ENCODE measurements around the gene MUC13. TPM values are rescaled to one million over a fixed set of nuclear protein-coding genes. Genes with fewer than 3 reads are reported as not detected.

MUC13 gene
- total RNA-seq, 1 donor from 2014 or later = not detected

DNA sequence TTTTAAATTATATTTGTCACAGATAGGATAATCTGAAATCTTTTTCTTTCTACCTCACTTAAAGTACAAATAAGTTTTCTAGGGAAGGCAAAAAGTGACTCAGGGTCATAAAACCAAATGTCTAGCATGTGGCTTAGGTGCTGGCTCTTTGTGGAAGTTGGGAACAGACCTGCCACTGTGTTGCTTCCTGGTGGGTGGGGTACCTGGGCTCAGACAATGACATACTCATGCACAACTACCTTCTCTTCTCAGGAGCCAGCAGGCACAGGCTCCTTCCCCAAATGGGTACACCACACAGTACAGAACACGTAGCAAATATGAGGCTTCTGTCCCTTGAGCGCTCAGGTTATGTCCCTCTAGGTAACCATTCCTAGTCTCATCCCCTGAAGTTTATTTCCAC is 40.1 kb upstream of the MUC13 start:
- peaks cover 30% of the 10 kb centered on the region for H3K36me3 Mint-ChIP-seq (ENCODE audit: low read depth)
- no peaks in the 10 kb centered on the region for H3K27me3 Mint-ChIP-seq (ENCODE audit: low read depth)
- no peaks in the 10 kb centered on the region for H3K9me3 Mint-ChIP-seq (ENCODE audit: low read depth)
- TF ChIP-seq, protein P1, sequence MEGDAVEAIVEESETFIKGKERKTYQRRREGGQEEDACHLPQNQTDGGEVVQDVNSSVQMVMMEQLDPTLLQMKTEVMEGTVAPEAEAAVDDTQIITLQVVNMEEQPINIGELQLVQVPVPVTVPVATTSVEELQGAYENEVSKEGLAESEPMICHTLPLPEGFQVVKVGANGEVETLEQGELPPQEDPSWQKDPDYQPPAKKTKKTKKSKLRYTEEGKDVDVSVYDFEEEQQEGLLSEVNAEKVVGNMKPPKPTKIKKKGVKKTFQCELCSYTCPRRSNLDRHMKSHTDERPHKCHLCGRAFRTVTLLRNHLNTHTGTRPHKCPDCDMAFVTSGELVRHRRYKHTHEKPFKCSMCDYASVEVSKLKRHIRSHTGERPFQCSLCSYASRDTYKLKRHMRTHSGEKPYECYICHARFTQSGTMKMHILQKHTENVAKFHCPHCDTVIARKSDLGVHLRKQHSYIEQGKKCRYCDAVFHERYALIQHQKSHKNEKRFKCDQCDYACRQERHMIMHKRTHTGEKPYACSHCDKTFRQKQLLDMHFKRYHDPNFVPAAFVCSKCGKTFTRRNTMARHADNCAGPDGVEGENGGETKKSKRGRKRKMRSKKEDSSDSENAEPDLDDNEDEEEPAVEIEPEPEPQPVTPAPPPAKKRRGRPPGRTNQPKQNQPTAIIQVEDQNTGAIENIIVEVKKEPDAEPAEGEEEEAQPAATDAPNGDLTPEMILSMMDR (IDR thresholded peaks at IDR 0.05) = no peak
- H3K27ac Mint-ChIP-seq (ENCODE audit: unreplicated experiment) = no peak overlapping the region
- DNase-seq (ENCODE audit: low spot score) = no peak
- no peaks in the 10 kb centered on the region for H3K4me1 Mint-ChIP-seq (ENCODE audit: low read depth)
- no peak overlapping the region for H3K4me3 Mint-ChIP-seq (ENCODE audit: unreplicated experiment)

DNA sequence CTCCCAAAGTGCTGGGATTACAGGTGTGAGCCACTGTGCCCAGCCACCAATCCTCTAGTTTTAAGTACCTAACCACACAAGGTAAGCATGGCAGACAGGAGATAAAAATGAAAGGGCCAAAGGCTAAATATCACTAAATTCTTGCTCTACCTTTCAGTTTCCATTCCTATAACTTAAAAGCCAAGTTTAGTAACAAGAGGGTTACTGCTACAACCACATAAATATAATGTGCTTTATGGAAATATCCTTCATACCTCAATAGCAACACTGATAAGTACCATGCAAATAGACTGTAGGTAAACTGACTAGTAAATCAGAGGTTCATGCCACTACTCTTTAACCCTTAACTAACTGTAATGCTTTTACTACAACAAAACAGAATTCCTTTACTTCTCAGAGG is 38.7 kb upstream of the MUC13 start:
- Mint-ChIP-seq H3K4me1 (ENCODE audit: low read depth) (no peaks in the 10 kb centered on the region), H3K36me3 (ENCODE audit: low read depth) (peaks cover 39% of the 10 kb centered on the region), H3K27ac (ENCODE audit: unreplicated experiment) (no peak overlapping the region), H3K27me3 (ENCODE audit: low read depth) (no peaks in the 10 kb centered on the region), H3K4me3 (ENCODE audit: unreplicated experiment) (no peak overlapping the region), H3K9me3 (ENCODE audit: low read depth) (no peaks in the 10 kb centered on the region)
- no peak for DNase-seq (ENCODE audit: low spot score)
- TF ChIP-seq, protein P1 (IDR thresholded peaks at IDR 0.05) = no peak

DNA sequence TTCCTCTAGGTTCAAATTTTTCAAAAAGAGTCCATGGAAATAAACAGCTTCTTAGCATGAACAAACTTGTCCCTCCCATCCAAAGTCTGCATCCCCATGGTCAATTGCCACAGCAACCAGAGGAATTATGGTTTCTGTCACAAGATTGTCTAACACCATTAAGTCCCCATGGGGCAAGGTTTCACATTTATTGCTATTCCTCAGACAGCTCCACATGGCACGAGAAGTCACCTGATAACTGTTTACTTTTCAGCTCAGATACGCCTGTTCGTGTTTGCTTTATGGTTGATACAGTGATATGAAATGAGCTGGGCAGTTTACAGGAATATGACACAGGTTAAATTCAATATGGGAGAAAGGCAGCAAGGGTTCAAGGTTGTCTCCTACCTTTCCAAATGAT is 37.9 kb upstream of the MUC13 start:
- Mint-ChIP-seq H3K4me1 (ENCODE audit: low read depth) (no peaks in the 10 kb centered on the region), H3K36me3 (ENCODE audit: low read depth) (peaks cover 40% of the 10 kb centered on the region), H3K27ac (ENCODE audit: unreplicated experiment) (no peak overlapping the region), H3K9me3 (ENCODE audit: low read depth) (no peaks in the 10 kb centered on the region), H3K27me3 (ENCODE audit: low read depth) (no peaks in the 10 kb centered on the region), H3K4me3 (ENCODE audit: unreplicated experiment) (no peak overlapping the region)
- DNase-seq (ENCODE audit: low spot score) = no peak
- TF ChIP-seq, protein P1 (IDR thresholded peaks at IDR 0.05) = no peak

DNA sequence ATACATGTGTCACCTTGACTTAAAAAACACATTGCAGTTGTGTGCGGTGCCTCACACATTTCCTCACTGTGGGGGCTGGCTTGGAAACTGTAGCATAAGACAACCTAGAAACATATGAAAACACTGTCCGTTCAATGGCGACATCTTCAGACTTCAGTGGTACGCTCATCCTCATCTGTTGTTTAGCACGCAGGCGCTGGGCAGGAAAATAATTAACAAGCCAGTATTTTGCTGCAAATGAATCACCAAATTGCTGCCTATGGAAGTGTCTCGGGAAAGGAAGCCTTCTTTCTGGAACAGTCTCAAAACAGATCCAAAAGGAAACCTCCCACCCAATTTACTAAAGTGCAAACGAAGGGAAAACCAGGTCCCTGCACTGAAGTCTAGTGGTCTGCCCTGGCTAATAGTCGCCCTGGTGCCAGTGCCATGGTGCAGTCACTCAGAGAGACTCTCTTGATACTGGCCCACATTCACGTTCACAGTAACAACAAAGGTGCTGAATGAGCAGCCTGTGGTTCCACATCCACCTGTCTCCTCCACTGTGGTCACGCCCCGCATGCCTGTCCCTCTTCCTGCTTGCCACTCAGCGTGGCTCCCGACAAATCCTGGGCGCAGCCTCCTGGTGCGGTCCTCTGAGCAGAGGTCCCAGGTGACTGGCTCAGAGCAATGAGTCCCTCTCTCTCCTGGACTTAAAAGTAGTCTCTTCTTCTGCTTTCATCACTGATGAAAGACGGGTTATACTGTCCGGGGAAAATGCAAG is 35.6 kb upstream of the MUC13 start:
- Mint-ChIP-seq H3K27ac (ENCODE audit: unreplicated experiment) (no peak overlapping the region), H3K36me3 (ENCODE audit: low read depth) (peaks cover 32% of the 10 kb centered on the region), H3K4me1 (ENCODE audit: low read depth) (no peaks in the 10 kb centered on the region), H3K27me3 (ENCODE audit: low read depth) (no peaks in the 10 kb centered on the region), H3K9me3 (ENCODE audit: low read depth) (no peaks in the 10 kb centered on the region), H3K4me3 (ENCODE audit: unreplicated experiment) (no peak overlapping the region)
- DNase-seq (ENCODE audit: low spot score) = no peak
- TF ChIP-seq, protein P1 (IDR thresholded peaks at IDR 0.05) = no peak

DNA sequence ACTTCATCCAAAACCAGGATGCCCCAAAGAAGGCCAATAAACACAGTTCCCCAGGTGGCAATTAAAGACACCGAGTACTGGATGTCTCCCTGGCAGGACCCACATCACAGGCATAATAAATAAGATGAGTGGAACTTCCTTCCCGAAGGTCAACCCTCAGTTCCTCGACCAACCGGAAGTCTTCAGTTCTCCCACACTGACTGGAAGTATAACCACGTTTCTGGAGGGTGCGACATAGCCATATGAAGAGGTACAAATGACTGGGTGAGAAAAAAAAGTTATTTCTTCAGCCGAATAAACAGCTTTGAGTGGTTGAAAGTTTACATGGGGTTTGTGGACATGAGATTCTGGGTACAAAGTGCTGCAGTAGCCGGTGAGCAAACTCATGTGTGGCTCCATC is 34.6 kb upstream of the MUC13 start:
- Mint-ChIP-seq H3K9me3 (ENCODE audit: low read depth) (no peaks in the 10 kb centered on the region), H3K27me3 (ENCODE audit: low read depth) (no peaks in the 10 kb centered on the region), H3K4me3 (ENCODE audit: unreplicated experiment) (no peak overlapping the region), H3K27ac (ENCODE audit: unreplicated experiment) (no peak overlapping the region), H3K36me3 (ENCODE audit: low read depth) (peaks cover 31% of the 10 kb centered on the region), H3K4me1 (ENCODE audit: low read depth) (peaks cover 5% of the 10 kb centered on the region)
- DNase-seq (ENCODE audit: low spot score) = no peak
- TF ChIP-seq, protein P1 (IDR thresholded peaks at IDR 0.05) = no peak
